DMS153 treated with DMSO at 0.1 percent for 48 hours (cell line): ENCODE data around the gene CCNL2.
A peak's percentile ranks its signal among the peaks of the same experiment; 100 is the strongest.
"Not testable (repeated sequence)": the region's sequence is repeated elsewhere in the genome, so short reads cannot be mapped to it uniquely, and the experiment has no call there.

Source experiments
- DNase-seq: peaks from one replicate; lab custom pipeline; 2025; ENCODE audit not compliant: unreplicated experiment; lab: John Stamatoyannopoulos, UW

The CCNL2 gene

GRCh38 chr1:1432274-1432950, 33.3 kb upstream of the CCNL2 start:
- DNase-seq = no peak

GRCh38 chr1:1431845-1432273, 32.7 kb upstream of the CCNL2 start:
- no peak for DNase-seq

GRCh38 chr1:1430992-1431844, 32.1 kb upstream of the CCNL2 start:
- no peak for DNase-seq

GRCh38 chr1:1430114-1430982, 31.2 kb upstream of the CCNL2 start:
- DNase-seq = peak; percentile 85

GRCh38 chr1:1429671-1430073, 30.5 kb upstream of the CCNL2 start:
- no peak for DNase-seq

- DNase-seq = not testable (repeated sequence)
Observed at GRCh38 chr1:1428967-1429366, 29.8 kb upstream of the CCNL2 start.

- DNase-seq = no peak
Observed at GRCh38 chr1:1428174-1428573, 29.0 kb upstream of the CCNL2 start.

- DNase-seq = no peak
Observed at GRCh38 chr1:1427820-1428148, 28.6 kb upstream of the CCNL2 start.

GRCh38 chr1:1427106-1427819, 28.1 kb upstream of the CCNL2 start:
- peak; percentile 96 for DNase-seq

GRCh38 chr1:1426496-1427105, 27.5 kb upstream of the CCNL2 start:
- no peak for DNase-seq

GRCh38 chr1:1425753-1426495, 26.8 kb upstream of the CCNL2 start:
- DNase-seq = no peak

- no peak for DNase-seq
Observed at GRCh38 chr1:1425426-1425752, 26.3 kb upstream of the CCNL2 start.

GRCh38 chr1:1424707-1425106, 25.6 kb upstream of the CCNL2 start:
- DNase-seq = no peak

GRCh38 chr1:1423245-1423597, 24.1 kb upstream of the CCNL2 start:
- DNase-seq = no peak

- DNase-seq = no peak
Observed at GRCh38 chr1:1422465-1423244, 23.5 kb upstream of the CCNL2 start.

- DNase-seq = no peak
Observed at GRCh38 chr1:1421907-1422464, 22.9 kb upstream of the CCNL2 start.

GRCh38 chr1:1421147-1421906, 22.2 kb upstream of the CCNL2 start, which contains the start of gene ANKRD65:
Gene ANKRD65, minus strand, starts transcription at chr1:1421276. Its CDS starts 271 bp downstream, at chr1:1421005.
- DNase-seq = peak; percentile 98

- no peak for DNase-seq
Observed at GRCh38 chr1:1420654-1421141, 21.6 kb upstream of the CCNL2 start.
